ENCODE data around the gene AMER2. TPM values are rescaled to one million over a fixed set of nuclear protein-coding genes. Genes with fewer than 3 reads are reported as not detected.

AMER2 gene
- total and polyA plus RNA-seq, 8 donors, result 0.03 to 1.1 (median 0.14) TPM; not detected in 5

- no peaks in the 10 kb centered on the region for H3K9me3 ChIP-seq
- no peaks in the 10 kb centered on the region for H3K36me3 ChIP-seq
- peak overlapping the region in 1 of 4 donors; percentile 43 for H3K4me3 ChIP-seq
- H3K27me3 ChIP-seq, result peaks cover 30 to 76% (median 46%) of the 10 kb centered on the region in 3 donors
- WGBS, 5 donors, result 72 to 82% (median 78%) methylated on average over 34 to 37 of the region's 37 CpGs
- peaks cover 9 to 21% (median 18%) of the 10 kb centered on the region in 4 donors for H3K4me1 ChIP-seq
- no peak overlapping the region for H3K27ac ChIP-seq
- intact Hi-C loops (cut with DNase I; ENCODE audit: low total_unique reads), result no loop called here
- TF ChIP-seq POLR2A (IDR thresholded peaks at IDR 0.05) (no peak), EP300 (IDR thresholded peaks at IDR 0.05) (no peak), CTCF (IDR thresholded peaks at IDR 0.05) (no peak), POLR2AphosphoS5 (IDR thresholded peaks at IDR 0.05) (no peak)
- DNase-seq, result no peak
These were observed 2.0 kb downstream of the AMER2 start for GRCh38 chr13:25169951-25170553.

- Histone ChIP-seq H3K27ac (no peak overlapping the region), H3K9me3 (no peaks in the 10 kb centered on the region), H3K36me3 (no peaks in the 10 kb centered on the region), H3K4me3 (no peak overlapping the region), H3K4me1 (peaks cover 9 to 21% (median 18%) of the 10 kb centered on the region in 4 donors), H3K27me3 (peaks cover 28 to 70% (median 46%) of the 10 kb centered on the region in 3 donors)
- WGBS, 5 donors, result 75 to 87% (median 81%) methylated on average over 11 to 12 of the region's 12 CpGs
- no peak for TF ChIP-seq POLR2AphosphoS5 (IDR thresholded peaks at IDR 0.05)
- DNase-seq, result no peak
- intact Hi-C loops (cut with DNase I; ENCODE audit: low total_unique reads), result no loop called here
These were observed 2.7 kb downstream of the AMER2 start for GRCh38 chr13:25169356-25169755.

- TF ChIP-seq POLR2AphosphoS5 (IDR thresholded peaks at IDR 0.05) (no peak), POLR2A (IDR thresholded peaks at IDR 0.05) (no peak), EP300 (IDR thresholded peaks at IDR 0.05) (no peak), CTCF (IDR thresholded peaks at IDR 0.05) (no peak)
- Histone ChIP-seq H3K4me3 (no peak overlapping the region), H3K9me3 (no peaks in the 10 kb centered on the region), H3K4me1 (peaks cover 9 to 21% (median 18%) of the 10 kb centered on the region in 4 donors), H3K27me3 (peaks cover 23 to 65% (median 46%) of the 10 kb centered on the region in 3 donors), H3K36me3 (no peaks in the 10 kb centered on the region), H3K27ac (no peak overlapping the region)
- no peak for DNase-seq
- intact Hi-C loops (cut with DNase I; ENCODE audit: low total_unique reads), result no loop called here
- 19 to 41% (median 22%) methylated on average over 3 of the region's 3 CpGs for WGBS, 5 donors
These were observed 3.3 kb downstream of the AMER2 start for GRCh38 chr13:25168790-25169189.

- H3K9me3 ChIP-seq, result no peaks in the 10 kb centered on the region
- WGBS, 5 donors, result 74 to 79% (median 77%) methylated on average over 3 of the region's 3 CpGs
- peaks cover 23 to 58% (median 41%) of the 10 kb centered on the region in 3 donors for H3K27me3 ChIP-seq
- no peak overlapping the region for H3K4me3 ChIP-seq
- no peak for DNase-seq
- intact Hi-C loops (cut with DNase I; ENCODE audit: low total_unique reads), result no loop called here
- TF ChIP-seq EP300 (IDR thresholded peaks at IDR 0.05) (no peak), POLR2AphosphoS5 (IDR thresholded peaks at IDR 0.05) (no peak), CTCF (IDR thresholded peaks at IDR 0.05) (no peak), POLR2A (IDR thresholded peaks at IDR 0.05) (no peak)
- no peaks in the 10 kb centered on the region for H3K36me3 ChIP-seq
- H3K27ac ChIP-seq, result no peak overlapping the region
- peaks cover 9 to 21% (median 18%) of the 10 kb centered on the region in 4 donors for H3K4me1 ChIP-seq
These were observed 4.5 kb downstream of the AMER2 start for GRCh38 chr13:25167382-25168174.

Measured in stomach (tissue), 9 donors.